ENCODE measurements around the gene LUZP1. TPM values are rescaled to one million over a fixed set of nuclear protein-coding genes. Genes with fewer than 3 reads are reported as not detected.

The LUZP1 gene
- total RNA-seq, 1 donor from 2014 or later = 9.9 TPM

GRCh38 chr1:23163395-23163794, 5.3 kb downstream of the LUZP1 start:
- peaks cover 5 to 6% (median 5%) of the 10 kb centered on the region in 3 donors for H3K4me1 ChIP-seq (ENCODE audit: control insufficient read depth in 3 of 3, insufficient read depth in 3 of 3, low read length in 3 of 3)
- no peak overlapping the region for H3K27ac ChIP-seq (ENCODE audit: low read depth, low read length)
- H3K9me3 ChIP-seq (ENCODE audit: control insufficient read depth in 3 of 3, low read length in 3 of 3) = no peaks in the 10 kb centered on the region
- H3K9ac ChIP-seq (ENCODE audit: low read depth in 1 of 3, low read length in 3 of 3) = no peak overlapping the region
- H3K4me3 ChIP-seq (ENCODE audit: low read length in 3 of 3) = no peak overlapping the region
- H3K36me3 ChIP-seq (ENCODE audit: control insufficient read depth in 3 of 3, insufficient read depth in 3 of 3, low read length in 3 of 3) = no peaks in the 10 kb centered on the region
- no peaks in the 10 kb centered on the region for H3K27me3 ChIP-seq (ENCODE audit: control insufficient read depth in 3 of 3, insufficient read depth in 3 of 3, low read length in 3 of 3)

GRCh38 chr1:23159963-23160877, 8.4 kb downstream of the LUZP1 start:
- H3K36me3 ChIP-seq (ENCODE audit: control insufficient read depth in 3 of 3, insufficient read depth in 3 of 3, low read length in 3 of 3) = no peaks in the 10 kb centered on the region
- no peaks in the 10 kb centered on the region for H3K9me3 ChIP-seq (ENCODE audit: control insufficient read depth in 3 of 3, low read length in 3 of 3)
- no peak overlapping the region for H3K27ac ChIP-seq (ENCODE audit: low read depth, low read length)
- no peak overlapping the region for H3K9ac ChIP-seq (ENCODE audit: low read depth in 1 of 3, low read length in 3 of 3)
- H3K27me3 ChIP-seq (ENCODE audit: control insufficient read depth in 3 of 3, insufficient read depth in 3 of 3, low read length in 3 of 3) = no peaks in the 10 kb centered on the region
- no peak overlapping the region for H3K4me3 ChIP-seq (ENCODE audit: low read length in 3 of 3)
- no peaks in the 10 kb centered on the region for H3K4me1 ChIP-seq (ENCODE audit: control insufficient read depth in 3 of 3, insufficient read depth in 3 of 3, low read length in 3 of 3)

- Histone ChIP-seq H3K4me3 (ENCODE audit: low read length in 3 of 3) (no peak overlapping the region), H3K4me1 (ENCODE audit: control insufficient read depth in 3 of 3, insufficient read depth in 3 of 3, low read length in 3 of 3) (no peaks in the 10 kb centered on the region), H3K27me3 (ENCODE audit: control insufficient read depth in 3 of 3, insufficient read depth in 3 of 3, low read length in 3 of 3) (no peaks in the 10 kb centered on the region)
Observed at GRCh38 chr1:23156940-23157339, 11.7 kb downstream of the LUZP1 start.

DNA sequence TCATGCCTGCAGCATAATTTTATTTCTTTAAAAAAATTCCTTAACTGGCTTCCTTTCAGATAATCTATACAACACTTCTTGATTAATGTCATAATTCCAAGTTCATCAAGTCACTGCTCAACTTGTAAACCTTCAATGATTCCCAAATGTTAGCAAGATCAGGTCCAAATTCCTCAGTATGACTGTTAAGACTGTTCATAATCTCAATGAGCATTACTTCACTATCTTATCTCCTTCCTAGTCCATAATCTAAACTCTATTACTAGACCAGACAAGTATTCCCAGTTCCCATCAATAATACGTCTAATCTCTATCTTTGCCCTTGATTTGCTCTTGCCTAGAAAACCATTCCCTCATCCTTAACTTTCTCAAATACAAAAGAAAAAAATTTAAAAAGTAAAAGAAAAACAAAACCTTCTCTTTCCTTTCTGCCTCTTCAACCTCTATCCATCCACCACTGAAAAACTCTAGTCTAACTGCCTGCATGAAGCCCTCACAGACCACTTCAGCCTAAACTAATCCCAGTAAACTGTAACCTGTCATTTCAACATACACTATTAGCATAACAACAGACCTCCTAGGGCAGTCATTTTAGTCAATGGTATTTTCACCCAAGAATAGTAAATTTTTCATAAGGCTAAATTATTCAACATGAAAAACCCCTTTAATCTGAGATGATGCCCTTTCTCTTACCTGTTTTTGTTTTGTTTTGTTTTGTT, 15.5 kb downstream of the LUZP1 start:
- Histone ChIP-seq H3K27me3 (ENCODE audit: control insufficient read depth in 3 of 3, insufficient read depth in 3 of 3, low read length in 3 of 3) (no peaks in the 10 kb centered on the region), H3K27ac (ENCODE audit: low read depth, low read length) (no peak overlapping the region), H3K4me1 (ENCODE audit: control insufficient read depth in 3 of 3, insufficient read depth in 3 of 3, low read length in 3 of 3) (no peaks in the 10 kb centered on the region)

More at GRCh38 chr1:23156940-23157339, 11.7 kb downstream of the LUZP1 start:
- Histone ChIP-seq H3K27ac (ENCODE audit: low read depth, low read length) (no peak overlapping the region), H3K9me3 (ENCODE audit: control insufficient read depth in 3 of 3, low read length in 3 of 3) (no peaks in the 10 kb centered on the region), H3K9ac (ENCODE audit: low read depth in 1 of 3, low read length in 3 of 3) (no peak overlapping the region), H3K36me3 (ENCODE audit: control insufficient read depth in 3 of 3, insufficient read depth in 3 of 3, low read length in 3 of 3) (no peaks in the 10 kb centered on the region)

DNA sequence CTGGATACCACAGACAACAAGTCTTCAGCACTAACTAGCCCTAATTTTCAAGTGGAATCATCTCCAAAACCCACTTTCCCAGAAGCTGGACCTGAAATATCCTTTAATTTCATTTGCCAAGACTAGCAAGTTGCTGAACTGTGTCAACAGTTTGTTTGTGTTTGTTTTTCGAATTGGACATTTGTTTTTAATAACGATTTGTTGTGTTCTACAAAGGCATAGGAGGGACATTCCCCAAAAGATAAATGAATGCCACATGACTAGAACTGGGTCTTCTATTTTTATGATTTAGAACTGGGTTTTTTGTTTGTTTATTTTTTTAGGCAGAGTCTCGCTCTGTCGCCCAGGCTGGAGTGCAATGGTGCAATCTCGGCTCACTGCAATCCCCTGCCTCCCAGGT, 17.9 kb downstream of the LUZP1 start:
- Histone ChIP-seq H3K27ac (ENCODE audit: low read depth, low read length) (no peak overlapping the region), H3K4me1 (ENCODE audit: control insufficient read depth in 3 of 3, insufficient read depth in 3 of 3, low read length in 3 of 3) (no peaks in the 10 kb centered on the region), H3K9ac (ENCODE audit: low read depth in 1 of 3, low read length in 3 of 3) (no peak overlapping the region), H3K27me3 (ENCODE audit: control insufficient read depth in 3 of 3, insufficient read depth in 3 of 3, low read length in 3 of 3) (no peaks in the 10 kb centered on the region), H3K4me3 (ENCODE audit: low read length in 3 of 3) (no peak overlapping the region), H3K36me3 (ENCODE audit: control insufficient read depth in 3 of 3, insufficient read depth in 3 of 3, low read length in 3 of 3) (no peaks in the 10 kb centered on the region), H3K9me3 (ENCODE audit: control insufficient read depth in 3 of 3, low read length in 3 of 3) (no peaks in the 10 kb centered on the region)

More for the DNA sequence above, 15.5 kb downstream of the LUZP1 start:
- no peaks in the 10 kb centered on the region for H3K9me3 ChIP-seq (ENCODE audit: control insufficient read depth in 3 of 3, low read length in 3 of 3)
- no peak overlapping the region for H3K9ac ChIP-seq (ENCODE audit: low read depth in 1 of 3, low read length in 3 of 3)
- H3K4me3 ChIP-seq (ENCODE audit: low read length in 3 of 3) = no peak overlapping the region
- H3K36me3 ChIP-seq (ENCODE audit: control insufficient read depth in 3 of 3, insufficient read depth in 3 of 3, low read length in 3 of 3) = no peaks in the 10 kb centered on the region

DNA sequence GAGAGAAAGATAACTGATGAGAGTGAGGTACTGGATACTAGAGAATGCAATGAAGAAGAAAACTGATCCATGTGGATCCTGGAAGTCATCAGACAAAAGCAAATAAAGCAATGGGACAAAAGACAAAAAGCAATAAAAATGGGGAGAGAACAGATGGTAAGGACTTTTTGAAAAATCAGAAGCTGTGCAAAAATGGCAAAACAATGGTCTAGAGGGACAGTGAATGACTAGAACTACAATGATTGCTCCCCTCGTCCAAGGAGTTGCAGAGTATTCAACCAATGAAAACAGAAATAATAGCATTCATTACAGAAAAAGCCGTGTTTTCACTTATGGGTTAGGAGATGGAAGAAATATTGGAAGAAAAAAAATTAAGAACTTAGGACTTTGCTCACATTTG, 18.5 kb downstream of the LUZP1 start:
- Histone ChIP-seq H3K4me3 (ENCODE audit: low read length in 3 of 3) (no peak overlapping the region), H3K4me1 (ENCODE audit: control insufficient read depth in 3 of 3, insufficient read depth in 3 of 3, low read length in 3 of 3) (no peaks in the 10 kb centered on the region), H3K9ac (ENCODE audit: low read depth in 1 of 3, low read length in 3 of 3) (no peak overlapping the region), H3K27me3 (ENCODE audit: control insufficient read depth in 3 of 3, insufficient read depth in 3 of 3, low read length in 3 of 3) (no peaks in the 10 kb centered on the region), H3K27ac (ENCODE audit: low read depth, low read length) (no peak overlapping the region), H3K9me3 (ENCODE audit: control insufficient read depth in 3 of 3, low read length in 3 of 3) (no peaks in the 10 kb centered on the region), H3K36me3 (ENCODE audit: control insufficient read depth in 3 of 3, insufficient read depth in 3 of 3, low read length in 3 of 3) (no peaks in the 10 kb centered on the region)

- H3K9ac ChIP-seq (ENCODE audit: low read depth in 1 of 3, low read length in 3 of 3) = no peak overlapping the region
- H3K4me1 ChIP-seq (ENCODE audit: control insufficient read depth in 3 of 3, insufficient read depth in 3 of 3, low read length in 3 of 3) = no peaks in the 10 kb centered on the region
- no peaks in the 10 kb centered on the region for H3K36me3 ChIP-seq (ENCODE audit: control insufficient read depth in 3 of 3, insufficient read depth in 3 of 3, low read length in 3 of 3)
- no peak overlapping the region for H3K4me3 ChIP-seq (ENCODE audit: low read length in 3 of 3)
- no peaks in the 10 kb centered on the region for H3K27me3 ChIP-seq (ENCODE audit: control insufficient read depth in 3 of 3, insufficient read depth in 3 of 3, low read length in 3 of 3)
- no peaks in the 10 kb centered on the region for H3K9me3 ChIP-seq (ENCODE audit: control insufficient read depth in 3 of 3, low read length in 3 of 3)
- no peak overlapping the region for H3K27ac ChIP-seq (ENCODE audit: low read depth, low read length)
Observed at GRCh38 chr1:23149114-23149513, 19.5 kb downstream of the LUZP1 start.

- Histone ChIP-seq H3K4me3 (ENCODE audit: low read length in 3 of 3) (no peak overlapping the region), H3K4me1 (ENCODE audit: control insufficient read depth in 3 of 3, insufficient read depth in 3 of 3, low read length in 3 of 3) (no peaks in the 10 kb centered on the region), H3K9ac (ENCODE audit: low read depth in 1 of 3, low read length in 3 of 3) (no peak overlapping the region), H3K36me3 (ENCODE audit: control insufficient read depth in 3 of 3, insufficient read depth in 3 of 3, low read length in 3 of 3) (no peaks in the 10 kb centered on the region), H3K27me3 (ENCODE audit: control insufficient read depth in 3 of 3, insufficient read depth in 3 of 3, low read length in 3 of 3) (no peaks in the 10 kb centered on the region), H3K9me3 (ENCODE audit: control insufficient read depth in 3 of 3, low read length in 3 of 3) (no peaks in the 10 kb centered on the region), H3K27ac (ENCODE audit: low read depth, low read length) (no peak overlapping the region)
Observed at GRCh38 chr1:23148084-23148483, 20.6 kb downstream of the LUZP1 start.

DNA sequence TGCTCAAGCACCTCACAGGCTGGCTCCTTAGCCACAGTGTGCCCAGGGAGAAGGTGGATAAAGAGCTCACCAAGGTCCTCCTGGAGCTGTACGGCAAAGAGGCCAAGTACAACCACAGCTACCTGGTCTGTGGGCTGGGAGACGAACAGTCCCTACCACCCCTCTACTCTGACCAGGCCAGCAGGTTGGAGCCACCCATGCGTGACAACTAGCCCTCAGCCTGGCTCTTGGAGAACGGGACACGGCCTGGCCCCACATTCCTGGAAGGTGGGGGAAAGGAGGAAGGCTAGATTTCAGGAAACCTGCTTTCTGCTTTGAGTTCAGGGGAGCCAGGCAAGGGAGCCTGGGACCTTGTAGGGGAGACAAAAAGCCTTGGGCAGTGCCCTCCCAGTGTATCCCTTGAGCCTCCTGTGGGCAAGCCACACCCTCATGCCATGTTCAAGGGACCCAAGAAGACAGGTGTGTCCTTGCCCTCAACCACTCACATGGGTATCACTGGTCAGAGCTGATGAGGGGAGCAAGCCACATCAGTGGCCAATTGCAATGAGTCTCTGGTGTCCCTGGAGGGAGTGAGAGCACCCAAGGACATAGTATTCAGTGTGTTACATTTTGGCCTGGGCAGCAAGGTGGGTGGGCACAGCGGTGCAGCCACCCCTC, 27.6 kb downstream of the LUZP1 start:
- Histone ChIP-seq H3K4me3 (ENCODE audit: low read length in 3 of 3) (no peak overlapping the region), H3K27me3 (ENCODE audit: control insufficient read depth in 3 of 3, insufficient read depth in 3 of 3, low read length in 3 of 3) (no peaks in the 10 kb centered on the region), H3K36me3 (ENCODE audit: control insufficient read depth in 3 of 3, insufficient read depth in 3 of 3, low read length in 3 of 3) (no peaks in the 10 kb centered on the region), H3K4me1 (ENCODE audit: control insufficient read depth in 3 of 3, insufficient read depth in 3 of 3, low read length in 3 of 3) (no peaks in the 10 kb centered on the region), H3K9ac (ENCODE audit: low read depth in 1 of 3, low read length in 3 of 3) (no peak overlapping the region), H3K27ac (ENCODE audit: low read depth, low read length) (no peak overlapping the region), H3K9me3 (ENCODE audit: control insufficient read depth in 3 of 3, low read length in 3 of 3) (no peaks in the 10 kb centered on the region)

DNA sequence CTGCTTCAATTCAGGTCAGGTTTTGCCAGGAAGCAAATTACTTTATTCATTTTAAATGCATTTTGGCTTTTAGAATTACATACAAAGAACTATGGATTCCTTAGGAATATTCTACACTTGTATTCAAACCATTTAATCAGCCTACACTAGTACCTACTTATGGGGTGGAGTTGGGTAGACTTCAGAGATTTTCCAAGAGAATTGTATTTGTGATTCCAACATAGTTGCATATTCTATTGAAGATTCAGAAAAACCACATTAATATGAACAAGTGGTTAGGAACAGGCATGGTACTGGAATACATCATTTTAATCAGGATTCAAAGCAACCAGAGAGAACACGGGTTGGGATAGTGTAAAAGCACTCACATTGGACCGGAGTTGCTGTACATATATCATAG, 33.4 kb downstream of the LUZP1 start:
- Histone ChIP-seq H3K9ac (ENCODE audit: low read depth in 1 of 3, low read length in 3 of 3) (no peak overlapping the region), H3K4me3 (ENCODE audit: low read length in 3 of 3) (no peak overlapping the region), H3K9me3 (ENCODE audit: control insufficient read depth in 3 of 3, low read length in 3 of 3) (no peaks in the 10 kb centered on the region), H3K27me3 (ENCODE audit: control insufficient read depth in 3 of 3, insufficient read depth in 3 of 3, low read length in 3 of 3) (no peaks in the 10 kb centered on the region), H3K27ac (ENCODE audit: low read depth, low read length) (no peak overlapping the region), H3K36me3 (ENCODE audit: control insufficient read depth in 3 of 3, insufficient read depth in 3 of 3, low read length in 3 of 3) (no peaks in the 10 kb centered on the region), H3K4me1 (ENCODE audit: control insufficient read depth in 3 of 3, insufficient read depth in 3 of 3, low read length in 3 of 3) (no peaks in the 10 kb centered on the region)
